OCI-LY1 (cell line): ENCODE measurements around the gene ANKRD10.

Experiments
- CTCF ChIP-seq: fragments of 200-600 bp; sonication (generic), shearing (Covaris generic); IDR thresholded peaks from 2 replicates; pipeline ENCODE4 v1.5.1; 2017; ENCODE audit warnings: mild to moderate bottlenecking, antibody characterized with exemption, low read length, moderate library complexity, mixed read lengths
- EZH2 ChIP-seq: fragments of 200-600 bp; sonication (generic), shearing (Covaris generic); IDR thresholded peaks from 2 replicates; pipeline ENCODE4 v1.8.0; 2017; ENCODE audit warnings: borderline replicate concordance, mixed run types, mild to moderate bottlenecking, antibody characterized with exemption, low read length, moderate library complexity, mixed read lengths

GRCh38 chr13:110915057-110915873, at the start of gene ANKRD10:
- TF ChIP-seq EZH2 = no peak
- TF ChIP-seq CTCF = peak; percentile 91
